Measurements from ENCODE around the gene BCL11A.

DNA sequence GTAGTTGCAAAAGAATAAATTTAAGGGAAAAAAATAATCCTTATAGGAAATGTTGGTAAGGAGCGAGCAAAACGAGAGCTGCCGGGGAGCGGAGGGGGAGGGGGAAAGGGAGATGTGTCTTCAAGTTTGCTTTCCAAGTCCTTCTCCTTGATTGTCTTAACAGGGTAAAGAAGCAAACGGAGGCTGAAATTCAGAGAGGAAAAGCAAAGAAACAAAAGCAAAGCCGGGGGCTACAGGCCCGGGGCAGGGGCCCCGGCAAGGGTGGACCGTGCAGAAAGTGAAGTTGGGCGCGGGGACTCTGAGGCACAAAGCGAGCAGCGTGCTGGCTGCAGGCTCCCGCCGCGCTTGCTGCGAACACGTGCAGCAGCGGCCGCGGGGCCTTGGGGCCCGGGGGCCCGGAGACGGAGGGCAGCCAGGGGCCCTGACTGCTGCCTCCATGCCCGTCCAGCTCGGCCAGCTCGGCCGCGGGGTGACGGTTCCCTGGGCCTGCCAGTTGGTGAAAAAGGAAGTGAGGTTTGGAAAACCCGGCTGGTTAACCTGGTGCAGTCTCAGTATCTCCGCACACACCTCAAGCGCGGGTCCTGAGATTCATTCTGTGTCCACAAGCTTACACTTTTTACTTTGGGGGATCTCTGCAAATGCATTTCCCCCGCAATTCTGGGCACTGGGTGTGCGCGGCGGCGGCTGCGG lies 4.1 kb downstream of the BCL11A start:
- TF ChIP-seq CTCF (conservative IDR thresholded peaks at IDR 0.05), result no peak
- no peak for TF ChIP-seq ZFX (IDR thresholded peaks at IDR 0.05)

Data from C4-2B (cell line).